DMS79 treated with DMSO at 0.1 percent for 48 hours (cell line): Measurements from ENCODE around the gene LHFPL6.

Experiments used
- DNase-seq: peaks from one replicate; lab custom pipeline; 2025; lab: John Stamatoyannopoulos, UW

LHFPL6 gene

GRCh38 chr13:39554371-39554770 lies 48.6 kb downstream of the LHFPL6 start:
- DNase-seq, result no peak

- DNase-seq, result no peak
These were observed 50.7 kb downstream of the LHFPL6 start for GRCh38 chr13:39552246-39552645.

- DNase-seq, result no peak
These were observed 52.1 kb downstream of the LHFPL6 start for GRCh38 chr13:39550931-39551330.

- no peak for DNase-seq
These were observed 55.9 kb downstream of the LHFPL6 start for GRCh38 chr13:39547108-39547507.

- no peak for DNase-seq
These were observed 60.6 kb downstream of the LHFPL6 start for GRCh38 chr13:39542361-39542760.

- no peak for DNase-seq
These were observed 61.9 kb downstream of the LHFPL6 start for GRCh38 chr13:39540929-39541605.

- DNase-seq, result peak; percentile 93
These were observed 63.9 kb downstream of the LHFPL6 start for GRCh38 chr13:39538816-39539790.

- no peak for DNase-seq
These were observed 66.1 kb downstream of the LHFPL6 start for GRCh38 chr13:39536906-39537305.

GRCh38 chr13:39536274-39536673 lies 66.7 kb downstream of the LHFPL6 start:
- peak; percentile 46 for DNase-seq

- no peak for DNase-seq
These were observed 69.3 kb downstream of the LHFPL6 start for GRCh38 chr13:39533651-39534150.

- no peak for DNase-seq
These were observed 71.3 kb downstream of the LHFPL6 start for GRCh38 chr13:39531646-39532045.

GRCh38 chr13:39530916-39531315 lies 72.1 kb downstream of the LHFPL6 start:
- no peak for DNase-seq

GRCh38 chr13:39528661-39528980 lies 74.4 kb downstream of the LHFPL6 start:
- DNase-seq, result no peak

GRCh38 chr13:39527961-39528660 lies 74.9 kb downstream of the LHFPL6 start:
- DNase-seq, result no peak

GRCh38 chr13:39527301-39527700 lies 75.7 kb downstream of the LHFPL6 start:
- no peak for DNase-seq

GRCh38 chr13:39526499-39526898 lies 76.5 kb downstream of the LHFPL6 start:
- DNase-seq, result no peak

GRCh38 chr13:39525506-39525905 lies 77.5 kb downstream of the LHFPL6 start:
- DNase-seq, result no peak

- no peak for DNase-seq
These were observed 78.2 kb downstream of the LHFPL6 start for GRCh38 chr13:39524795-39525194.

GRCh38 chr13:39522329-39522728 lies 80.7 kb downstream of the LHFPL6 start:
- DNase-seq, result no peak

GRCh38 chr13:39521701-39522100 lies 81.3 kb downstream of the LHFPL6 start:
- no peak for DNase-seq

- no peak for DNase-seq
These were observed 86.9 kb downstream of the LHFPL6 start for GRCh38 chr13:39516096-39516495.

- DNase-seq, result no peak
These were observed 87.7 kb downstream of the LHFPL6 start for GRCh38 chr13:39515224-39515714.
